IMR-90 (cell line): Measurements from ENCODE around the gene FGG. TPM values are rescaled to one million over a fixed set of nuclear protein-coding genes. Genes with fewer than 3 reads are reported as not detected.

ENCODE experiments used
- ATAC-seq: fragments of 200-7000 bp; cut with Tn5 transposase; 2 replicates; pipeline ENCODE4 v1.9.1; 2020; ENCODE audit warnings: low read depth, mild to moderate bottlenecking, moderate library complexity
- BruUV-seq: library from RNA; stranded (reverse); fragments of 400-500 nt; replicated peaks from 2 replicates; lab custom pipeline; 2021; lab: Mats Ljungman, UMichigan
- CTCF ChIA-PET: fragments of 300-600 bp; formaldehyde crosslinking; extraction: SDS; loops from one replicate; lab custom pipeline; 2021; ENCODE audit warnings: antibody characterized with exemption; lab: Yijun Ruan, JAX
- POLR2A ChIA-PET: fragments of 300-600 bp; sonication (Branson Sonifier 250); formaldehyde crosslinking; loops from one replicate; lab custom pipeline; 2022; ENCODE audit warnings: antibody characterized with exemption; ENCODE audit not compliant: unreplicated experiment; lab: Charles Lee
- DNase-seq: peaks from one replicate; pipeline ENCODE4 v3.0.0; 2013
- H2AFZ ChIP-seq: replicated peaks from 2 replicates; pipeline ENCODE3; 2013; ENCODE audit warnings: low read length, mild to moderate bottlenecking; ENCODE audit not compliant: poor library complexity
- H2AK5ac ChIP-seq: 2 replicates; pipeline ENCODE4 v1.6.1; 2013; ENCODE audit warnings: low read depth, low read length, inconsistent platforms
- H2AK9ac ChIP-seq: replicated peaks from 2 replicates; pipeline ENCODE3; 2013; ENCODE audit warnings: mild to moderate bottlenecking, low read depth, low read length, moderate library complexity; ENCODE audit not compliant: poor library complexity
- H2BK120ac ChIP-seq: 2 replicates; pipeline ENCODE4 v1.6.1; 2013; ENCODE audit warnings: low read depth, low read length, inconsistent platforms
- H2BK15ac ChIP-seq: 3 replicates; pipeline ENCODE4 v1.6.1; 2013; ENCODE audit warnings: low read depth, low read length, inconsistent platforms
- H2BK20ac ChIP-seq: 2 replicates; pipeline ENCODE4 v1.6.1; 2013; ENCODE audit warnings: low read depth, mild to moderate bottlenecking, inconsistent platforms, low read length, moderate library complexity
- H2BK5ac ChIP-seq: 2 replicates; pipeline ENCODE4 v1.6.1; 2013; ENCODE audit warnings: mild to moderate bottlenecking, low read depth, low read length, inconsistent platforms; ENCODE audit not compliant: poor library complexity, severe bottlenecking
- H3K14ac ChIP-seq: replicated peaks from 2 replicates; pipeline ENCODE4 v1.6.1; 2013; ENCODE audit warnings: low read depth, low read length, inconsistent platforms
- H3K18ac ChIP-seq: 2 replicates; pipeline ENCODE4 v1.6.1; 2013; ENCODE audit warnings: low read depth, low read length, control low read depth
- H3K23ac ChIP-seq: 2 replicates; pipeline ENCODE4 v1.6.1; 2013; ENCODE audit warnings: low read depth, low read length, inconsistent platforms
- H3K27ac ChIP-seq: 2 replicates; pipeline ENCODE4 v1.5.1; 2013; ENCODE audit warnings: mild to moderate bottlenecking, control low read depth, low read length; ENCODE audit not compliant: insufficient read depth
- H3K27me3 ChIP-seq: 2 replicates; pipeline ENCODE4 v1.6.1; 2013; ENCODE audit warnings: low read length; ENCODE audit not compliant: control insufficient read depth, insufficient read depth
- H3K36me3 ChIP-seq: 2 replicates; pipeline ENCODE4 v1.6.1; 2013; ENCODE audit warnings: low read length, mixed read lengths; ENCODE audit not compliant: control insufficient read depth, insufficient read depth
- H3K4ac ChIP-seq: 2 replicates; pipeline ENCODE4 v1.6.1; 2013; ENCODE audit warnings: low read depth, low read length, inconsistent platforms
- H3K4me1 ChIP-seq: 2 replicates; pipeline ENCODE4 v1.6.1; 2013; ENCODE audit warnings: low read length, mixed read lengths; ENCODE audit not compliant: control insufficient read depth, insufficient read depth
- H3K4me2 ChIP-seq: 2 replicates; pipeline ENCODE4 v1.6.1; 2013; ENCODE audit warnings: low read depth, mild to moderate bottlenecking, control low read depth, low read length, moderate library complexity
- H3K4me3 ChIP-seq: 2 replicates; pipeline ENCODE4 v1.5.1; 2013; ENCODE audit warnings: low read depth, mild to moderate bottlenecking, control low read depth, low read length, moderate library complexity; ENCODE audit not compliant: insufficient read depth
- H3K56ac ChIP-seq: 2 replicates; pipeline ENCODE4 v1.6.1; 2013; ENCODE audit warnings: low read length, inconsistent platforms; ENCODE audit not compliant: insufficient read depth; ENCODE audit errors: extremely low read depth
- H3K79me1 ChIP-seq, 2 experiments: 2 replicates each; pipeline ENCODE4 v1.6.1; 2013; ENCODE audit warnings: low read length in 2 of 2, inconsistent platforms in 1 of 2, low read depth in 1 of 2
- H3K9ac ChIP-seq: 2 replicates; pipeline ENCODE4 v1.6.1; 2013; ENCODE audit warnings: low read depth, low read length, control low read depth
- H3K9me1 ChIP-seq: 2 replicates; pipeline ENCODE4 v1.6.1; 2013; ENCODE audit warnings: low read length, inconsistent platforms; ENCODE audit not compliant: insufficient read depth
- H3K9me3 ChIP-seq: 2 replicates; pipeline ENCODE4 v1.6.1; 2013; ENCODE audit warnings: low read length; ENCODE audit not compliant: control insufficient read depth, insufficient read depth
- H4K20me1 ChIP-seq: 2 replicates; pipeline ENCODE4 v1.6.1; 2013; ENCODE audit warnings: low read length, inconsistent platforms; ENCODE audit not compliant: insufficient read depth
- H4K5ac ChIP-seq: 2 replicates; pipeline ENCODE4 v1.6.1; 2013; ENCODE audit warnings: mild to moderate bottlenecking, low read depth, low read length, control low read depth
- H4K8ac ChIP-seq, 2 experiments: 2 replicates each; pipeline ENCODE4 v1.6.1; 2013; ENCODE audit warnings: low read depth in 2 of 2, low read length in 2 of 2, control low read depth in 1 of 2, inconsistent platforms in 1 of 2
- H4K91ac ChIP-seq: 2 replicates; pipeline ENCODE4 v1.6.1; 2013; ENCODE audit warnings: low read depth, low read length, inconsistent platforms; ENCODE audit not compliant: insufficient read depth
- CHD1 ChIP-seq: IDR thresholded peaks from 2 replicates; pipeline ENCODE4 v1.6.1; 2012; ENCODE audit warnings: low read depth, low read length, improper control_type of control experiment
- FOS ChIP-seq: fragments of 150-350 bp; IDR thresholded peaks from 2 replicates; pipeline ENCODE4 v1.6.1; 2016; ENCODE audit warnings: low read depth, low read length
- SMC3 ChIP-seq: fragments of 150-350 bp; IDR thresholded peaks from 2 replicates; pipeline ENCODE4 v1.6.1; 2016; ENCODE audit warnings: low read depth, mild to moderate bottlenecking, antibody characterized with exemption, low read length, moderate library complexity
- dilution Hi-C: fragments of 300-500 bp; cut with HindIII; formaldehyde crosslinking; loops from one replicate; pipeline ENCODE4 v1.14.3; 2018; ENCODE audit warnings: low sequenced_read_pairs; ENCODE audit not compliant: unreplicated experiment
- in situ Hi-C: fragments of 300-500 bp; cut with MboI; formaldehyde crosslinking; loops from 3 replicates; pipeline ENCODE4 v1.14.3; 2019; ENCODE audit warnings: low sequenced_read_pairs, inconsistent platforms, mixed read lengths
- intact Hi-C: fragments of 100-400 bp; cut with micrococcal nuclease; formaldehyde crosslinking; loops from 2 replicates; pipeline ENCODE4 v1.10.0; 2022
- polyA plus RNA-seq, 3 experiments: library from polyadenylated mRNA; depleted of rRNA; stranded (reverse); fragments of >200 nt; gene quantifications; 2 replicates each; pipeline ENCODE4 v1.2.3, GENCODE V29; 2012; ENCODE audit warnings: low replicate concordance in 1 of 3
- total RNA-seq: library from RNA; depleted of rRNA; stranded (reverse); fragments of >200 nt; gene quantifications from 2 replicates; pipeline ENCODE4 v1.2.3, GENCODE V29; 2012

The FGG gene
- total and polyA plus RNA-seq, 2 of the 4 experiments (the other 2 are of a cell fraction) = not detected

DNA sequence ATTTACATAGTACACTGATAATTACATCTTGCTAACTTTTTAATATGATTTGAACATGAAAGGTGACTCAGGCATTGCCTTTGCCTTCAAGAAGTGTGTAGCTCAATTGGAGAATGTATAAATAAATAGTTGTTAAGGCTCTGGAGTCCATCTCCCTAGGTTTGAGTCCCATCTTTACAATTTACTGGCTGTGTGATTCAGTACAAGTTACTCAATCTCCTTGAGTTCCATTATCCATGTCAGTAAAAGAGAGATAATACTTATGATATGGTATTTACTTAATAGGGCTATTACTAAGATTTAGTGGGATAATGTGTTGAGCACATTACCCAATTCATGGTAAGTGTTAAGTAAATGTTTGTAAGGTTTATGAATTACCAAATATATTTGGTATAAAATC, 1.9 kb upstream of the FGG start:
- H4K91ac ChIP-seq = no peak overlapping the region
- no peaks in the 10 kb centered on the region for H3K79me1 ChIP-seq
- no peaks in the 10 kb centered on the region for H3K9me3 ChIP-seq
- no peak overlapping the region for H2BK20ac ChIP-seq
- H3K18ac ChIP-seq = no peak overlapping the region
- in situ Hi-C loops = no loop called here
- ChIA-PET POLR2A (no interaction called here), CTCF (interaction anchor here (1.0 kb wide), 1 partner anchor 55 kb away, joined by 4 read pairs; no protein-coding TSS in a partner anchor)
- ATAC-seq (no peak), DNase-seq (no peak)
- no peak overlapping the region for H3K4me3 ChIP-seq
- no peaks in the 10 kb centered on the region; the same call in 1 of the 2 replicates for H3K27me3 ChIP-seq
- no peak overlapping the region for H3K4ac ChIP-seq
- no peak overlapping the region for H4K5ac ChIP-seq
- no peak overlapping the region for H3K4me2 ChIP-seq
- no peak overlapping the region for H2AK9ac ChIP-seq
- no peak overlapping the region for H2AK5ac ChIP-seq
- TF ChIP-seq SMC3 (no peak), CHD1 (no peak), FOS (no peak)
- no peak overlapping the region for H3K14ac ChIP-seq
- H3K9me1 ChIP-seq = no peaks in the 10 kb centered on the region
- no peak overlapping the region for H2BK120ac ChIP-seq
- intact Hi-C loops = no loop called here
- H3K4me1 ChIP-seq = no peaks in the 10 kb centered on the region
- no peak overlapping the region for H3K27ac ChIP-seq
- H3K36me3 ChIP-seq = no peaks in the 10 kb centered on the region
- no peak overlapping the region for H3K9ac ChIP-seq
- dilution Hi-C loops = no loop called here
- no peak overlapping the region for H3K23ac ChIP-seq
- H3K56ac ChIP-seq = no peak overlapping the region
- H2BK15ac ChIP-seq = no peak overlapping the region
- no peak overlapping the region for H2AFZ ChIP-seq
- no peak overlapping the region for H4K8ac ChIP-seq
- no TSS peak for BruUV-seq
- no peaks in the 10 kb centered on the region for H4K20me1 ChIP-seq
- H2BK5ac ChIP-seq = no peak overlapping the region
